Prostate gland (tissue), 2 donors: ENCODE data around the gene ALDH16A1. TPM values are rescaled to one million over a fixed set of nuclear protein-coding genes. Genes with fewer than 3 reads are reported as not detected.

Experiments
- DNase-seq: peaks from one replicate; pipeline ENCODE4 v3.0.0-alpha.2; 2019; ENCODE audit warnings: low spot score
- H3K27ac ChIP-seq, 2 donors: fragments of 200-600 bp; sonication (generic); 2 replicates each; pipeline ENCODE4 v1.5.1; 2017 to 2019
- H3K27me3 ChIP-seq: fragments of 200-600 bp; sonication (generic); replicated peaks from 2 replicates; pipeline ENCODE4 v1.5.1; 2019; ENCODE audit not compliant: insufficient read depth
- H3K36me3 ChIP-seq, 2 donors: fragments of 200-600 bp; sonication (generic); 1 replicate in 1 of 2; 2 replicates in 1 of 2; pipeline versions ENCODE4 v1.5.1 to v1.8.1; 2017 to 2019
- H3K4me1 ChIP-seq: fragments of 200-600 bp; sonication (generic); replicated peaks from 2 replicates; pipeline ENCODE4 v1.5.1; 2019
- H3K4me3 ChIP-seq, 2 donors: fragments of 200-600 bp; sonication (generic); 2 replicates each; pipeline ENCODE4 v1.5.1; 2017 to 2019
- H3K9me3 ChIP-seq: fragments of 200-600 bp; sonication (generic); 2 replicates; pipeline ENCODE4 v1.5.1; 2017
- CTCF ChIP-seq, 4 experiments: fragments of 200-600 bp in 2 of 4; fragments of 450-650 bp in 2 of 4; sonication (generic) in 2 of 4; IDR thresholded peaks; 1 replicate in 3 of 4; 2 replicates in 1 of 4; pipeline ENCODE4 v1.5.1; 2016 to 2019; ENCODE audit warnings: antibody characterized with exemption in 4 of 4, mild to moderate bottlenecking in 2 of 4, moderate library complexity in 2 of 4
- POLR2A ChIP-seq: fragments of 450-650 bp; IDR thresholded peaks from one replicate; pipeline ENCODE4 v1.6.1; 2016; ENCODE audit warnings: antibody characterized with exemption, mild to moderate bottlenecking
- POLR2AphosphoS5 ChIP-seq: sonication (generic); formaldehyde crosslinking; IDR thresholded peaks from one replicate; pipeline ENCODE4 v1.6.1; 2017; ENCODE audit warnings: antibody characterized with exemption
- WGBS: methylation state at CpG from one replicate; pipeline ENCODE4 v1.1.5; 2018; 5-methylcytosine and 5-hydroxymethylcytosine counted together
- intact Hi-C: fragments of 100-400 bp; cut with DNase I; formaldehyde crosslinking; loops from one replicate; pipeline ENCODE4 v1.14.2; 2022
- total RNA-seq, 2 donors: library from RNA; depleted of rRNA; stranded (reverse); fragments of >200 nt; gene quantifications; one replicate each; pipeline ENCODE4 v1.1.0, GENCODE V29; 2016

ALDH16A1 gene
- total RNA-seq, 2 donors from 2014 or later = 24.3 to 42.0 TPM

GRCh38 chr19:49512970-49513745 lies 60.1 kb downstream of the ALDH16A1 start:
- Histone ChIP-seq H3K36me3 (no peaks in the 10 kb centered on the region), H3K27ac (peak overlapping the region; percentile 83 to 90), H3K9me3 (no peaks in the 10 kb centered on the region), H3K4me1 (no peaks in the 10 kb centered on the region), H3K4me3 (peak overlapping the region; percentile 71 to 82), H3K27me3 (no peaks in the 10 kb centered on the region)
- intact Hi-C loops = no loop called here
- under 1% methylated on average over 50 of the region's 50 CpGs for WGBS
- no peak for DNase-seq
- no peak for TF ChIP-seq CTCF (IDR thresholded peaks at IDR 0.05)
- TF ChIP-seq POLR2AphosphoS5 = peak; percentile 11
- TF ChIP-seq POLR2A = peak; percentile 49

GRCh38 chr19:49513746-49514118 lies 60.7 kb downstream of the ALDH16A1 start:
- Histone ChIP-seq H3K4me1 (no peaks in the 10 kb centered on the region), H3K9me3 (no peaks in the 10 kb centered on the region), H3K27ac (peak overlapping the region; percentile 83 to 90), H3K4me3 (peak overlapping the region; percentile 71 to 82), H3K27me3 (no peaks in the 10 kb centered on the region), H3K36me3 (no peaks in the 10 kb centered on the region)
- WGBS = 27% methylated on average over 12 of the region's 12 CpGs
- no peak for DNase-seq
- no peak for TF ChIP-seq POLR2A
- TF ChIP-seq POLR2AphosphoS5 = no peak
- no peak for TF ChIP-seq CTCF (IDR thresholded peaks at IDR 0.05)
- intact Hi-C loops = no loop called here

- H3K4me3 ChIP-seq = peak overlapping the region; percentile 71 to 82
- no peaks in the 10 kb centered on the region for H3K9me3 ChIP-seq
- WGBS = 60% methylated on average over 21 of the region's 21 CpGs
- no peak for TF ChIP-seq POLR2A
- TF ChIP-seq CTCF (IDR thresholded peaks at IDR 0.05) = no peak
- no peak for TF ChIP-seq POLR2AphosphoS5
- H3K27me3 ChIP-seq = no peaks in the 10 kb centered on the region
- no peak for DNase-seq
- H3K4me1 ChIP-seq = no peaks in the 10 kb centered on the region
- intact Hi-C loops = no loop called here
- H3K27ac ChIP-seq = peak overlapping the region; percentile 83 to 90
- H3K36me3 ChIP-seq = no peaks in the 10 kb centered on the region
These were observed 61.1 kb downstream of the ALDH16A1 start for GRCh38 chr19:49514151-49514550.

GRCh38 chr19:49515767-49516166 lies 62.7 kb downstream of the ALDH16A1 start:
- no peak overlapping the region for H3K27ac ChIP-seq
- no peak overlapping the region for H3K4me3 ChIP-seq
- DNase-seq = no peak
- intact Hi-C loops = no loop called here
- WGBS = 85% methylated on average over 4 of the region's 4 CpGs
- TF ChIP-seq POLR2A (no peak), POLR2AphosphoS5 (no peak), CTCF (IDR thresholded peaks at IDR 0.05) (no peak)
- no peaks in the 10 kb centered on the region for H3K9me3 ChIP-seq
- no peaks in the 10 kb centered on the region for H3K36me3 ChIP-seq
- H3K27me3 ChIP-seq = no peaks in the 10 kb centered on the region
- no peaks in the 10 kb centered on the region for H3K4me1 ChIP-seq

GRCh38 chr19:49518033-49518432 lies 65.0 kb downstream of the ALDH16A1 start:
- H3K27ac ChIP-seq = no peak overlapping the region
- 99% methylated on average over 3 of the region's 3 CpGs for WGBS
- intact Hi-C loops = no loop called here
- no peaks in the 10 kb centered on the region for H3K9me3 ChIP-seq
- no peaks in the 10 kb centered on the region for H3K27me3 ChIP-seq
- DNase-seq = no peak
- TF ChIP-seq POLR2A (no peak), POLR2AphosphoS5 (no peak), CTCF (IDR thresholded peaks at IDR 0.05) (no peak)
- H3K4me1 ChIP-seq = no peaks in the 10 kb centered on the region
- H3K4me3 ChIP-seq = no peak overlapping the region
- no peaks in the 10 kb centered on the region for H3K36me3 ChIP-seq
